NCI-H526 treated with DMSO at 0.1 percent for 48 hours (cell line): ENCODE results near the gene DLG2.
A peak's percentile ranks its signal among the peaks of the same experiment; 100 is the strongest.

ENCODE experiments used
- DNase-seq: peaks from one replicate; lab custom pipeline; 2025; lab: John Stamatoyannopoulos, UW

Gene DLG2

GRCh38 chr11:83921447-83922192, 1705.5 kb downstream of the DLG2 start:
- no peak for DNase-seq

DNA sequence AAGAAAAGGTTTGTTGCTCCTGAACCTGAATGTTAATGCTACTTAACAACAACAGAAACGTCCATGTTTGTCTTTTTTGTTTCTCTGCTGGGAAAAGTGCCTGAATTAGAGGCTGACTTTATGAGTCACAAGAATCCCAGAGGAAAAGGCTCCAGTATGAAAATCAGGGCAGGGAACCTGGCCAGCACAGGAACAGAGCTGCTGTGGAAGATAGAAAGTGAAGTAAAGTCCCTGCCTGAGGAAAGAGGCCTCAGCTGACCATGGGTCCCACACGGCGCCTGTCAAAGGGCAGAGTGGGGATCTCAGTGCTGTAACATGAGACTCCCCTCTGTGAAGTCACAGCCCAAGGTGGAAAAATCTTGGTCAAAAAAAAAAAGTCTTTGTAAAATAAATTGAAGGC, 1708.7 kb downstream of the DLG2 start:
- DNase-seq = no peak

- DNase-seq = no peak
Observed at GRCh38 chr11:83914995-83915394, 1712.1 kb downstream of the DLG2 start.

- peak; percentile 79 for DNase-seq
Observed at GRCh38 chr11:83909579-83910534, 1717.3 kb downstream of the DLG2 start.

GRCh38 chr11:83908298-83908856, 1718.8 kb downstream of the DLG2 start:
- no peak for DNase-seq

GRCh38 chr11:83895516-83895915, 1731.6 kb downstream of the DLG2 start:
- no peak for DNase-seq

- no peak for DNase-seq
Observed at GRCh38 chr11:83881428-83881827, 1745.7 kb downstream of the DLG2 start.

- no peak for DNase-seq
Observed at GRCh38 chr11:83871054-83871453, 1756.1 kb downstream of the DLG2 start.

DNA sequence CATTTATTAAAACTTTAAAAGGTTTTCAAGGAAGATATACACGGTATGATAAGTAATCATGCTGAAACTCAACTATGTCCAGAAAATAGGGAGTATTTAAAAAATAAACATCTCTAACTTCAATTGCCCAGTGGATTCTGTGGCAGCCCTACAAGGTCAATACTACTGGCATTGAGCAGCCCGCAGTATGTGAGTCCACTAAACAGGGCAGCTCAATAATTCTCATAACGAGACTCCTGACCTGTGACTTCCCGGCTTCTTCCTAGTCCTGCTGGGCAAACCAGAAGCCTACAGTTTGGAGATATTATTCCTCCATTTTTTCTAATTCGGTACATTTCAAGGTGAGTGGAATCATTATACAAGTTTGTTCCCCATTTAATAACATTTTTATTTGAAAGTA, 1760.5 kb downstream of the DLG2 start:
- DNase-seq = no peak

- DNase-seq = no peak
Observed at GRCh38 chr11:83865636-83866461, 1761.3 kb downstream of the DLG2 start.

DNA sequence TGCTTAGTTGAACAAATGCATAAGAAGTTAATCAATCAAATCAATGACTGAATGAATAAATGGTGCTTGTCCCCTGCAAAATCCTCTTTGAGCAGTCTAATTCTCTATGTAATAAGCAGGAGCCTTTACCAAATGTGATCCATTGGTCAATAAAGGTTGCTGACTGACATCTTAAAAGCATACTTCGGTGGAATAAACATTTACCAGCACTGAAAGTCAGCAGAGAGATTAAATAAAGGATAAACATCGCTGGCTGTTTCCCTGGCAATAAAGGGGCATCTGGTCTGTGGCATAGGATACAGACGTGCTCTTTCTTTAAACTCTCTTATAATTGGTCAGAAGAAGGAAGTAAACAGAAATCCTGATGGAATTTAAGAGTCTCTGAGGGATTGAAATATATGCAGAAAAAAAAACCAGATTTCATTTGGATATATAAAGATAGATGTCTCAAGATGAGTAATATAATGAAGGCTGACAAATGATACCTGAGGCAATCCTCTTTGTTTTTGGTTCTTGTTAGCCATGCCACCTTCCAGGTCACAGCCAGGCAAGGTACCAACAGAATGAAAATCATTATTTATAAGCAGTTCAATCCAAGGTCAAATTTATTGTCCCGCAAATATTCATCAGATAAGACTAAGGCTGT, 1762.6 kb downstream of the DLG2 start:
- DNase-seq = no peak

GRCh38 chr11:83863272-83863671, 1763.9 kb downstream of the DLG2 start:
- DNase-seq = no peak

DNA sequence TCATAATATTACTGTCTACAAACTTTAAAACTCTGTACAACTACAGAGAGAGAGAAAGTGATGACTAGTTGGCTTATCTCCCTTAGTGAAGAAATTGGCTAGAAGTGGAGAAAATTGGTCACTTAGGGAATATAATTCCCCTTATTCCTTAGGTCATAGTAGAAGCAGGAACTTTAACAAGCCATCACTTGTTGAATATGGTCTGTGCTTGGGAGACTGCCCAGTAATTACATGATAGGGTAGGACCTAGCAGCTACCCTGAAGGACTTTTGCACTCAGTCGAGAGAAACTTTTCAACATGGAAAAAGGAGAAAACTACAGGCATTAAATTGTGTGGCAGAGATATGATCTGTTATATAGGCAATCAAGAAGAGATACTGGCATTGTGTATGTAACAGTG, 1764.5 kb downstream of the DLG2 start:
- no peak for DNase-seq

GRCh38 chr11:83862033-83862432, 1765.1 kb downstream of the DLG2 start:
- no peak for DNase-seq

- DNase-seq = no peak
Observed at GRCh38 chr11:83858694-83859093, 1768.5 kb downstream of the DLG2 start.

GRCh38 chr11:83855237-83855636, 1771.9 kb downstream of the DLG2 start:
- DNase-seq = no peak

GRCh38 chr11:83852775-83853442, 1774.2 kb downstream of the DLG2 start:
- DNase-seq = no peak

- DNase-seq = no peak
Observed at GRCh38 chr11:83852012-83852411, 1775.1 kb downstream of the DLG2 start.

DNA sequence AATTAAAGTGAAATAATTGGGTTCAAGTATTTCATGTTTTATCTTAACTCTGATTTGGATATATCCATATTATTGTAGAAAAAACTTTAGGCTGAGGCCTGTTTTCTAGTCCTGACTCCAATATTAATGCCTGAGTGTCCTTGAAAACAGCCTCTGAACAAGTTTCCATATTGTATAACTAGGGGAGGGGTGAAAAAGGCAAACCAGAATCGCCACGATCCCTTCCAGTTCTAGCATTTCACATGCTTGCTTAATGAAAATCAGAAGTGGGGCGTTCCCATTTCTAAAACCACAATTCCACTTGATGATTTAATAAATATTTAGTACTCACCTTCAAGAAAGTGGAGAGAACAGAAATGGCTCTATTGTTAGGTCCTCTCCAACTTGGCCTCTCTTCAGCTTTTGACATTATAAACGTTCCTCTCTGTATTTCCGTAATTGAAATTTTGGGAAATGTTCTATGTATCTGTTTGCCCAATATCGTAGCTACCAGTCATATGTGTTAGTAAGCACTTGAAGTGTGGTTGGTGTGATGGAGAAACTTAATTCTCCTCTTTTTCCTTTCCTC, 1779.6 kb downstream of the DLG2 start:
- DNase-seq = no peak

DNA sequence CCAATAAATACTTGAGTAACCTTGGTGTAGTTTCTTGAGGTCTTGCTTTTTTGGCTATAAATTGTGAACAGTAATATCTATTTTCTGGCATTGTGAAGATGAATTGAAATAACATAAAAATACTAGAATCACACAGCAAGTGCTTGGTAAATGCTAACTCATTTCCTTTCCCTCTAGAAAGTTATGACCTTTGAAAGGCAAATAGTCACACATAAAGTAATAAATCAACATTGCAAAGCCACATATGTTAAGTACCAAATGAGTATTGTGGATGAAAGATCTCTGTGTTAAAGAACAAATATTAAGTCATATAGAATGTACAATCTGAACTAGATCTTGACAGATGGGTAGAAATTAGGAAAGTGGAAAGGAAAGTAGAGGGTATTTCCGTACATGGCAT, 1781.3 kb downstream of the DLG2 start:
- no peak for DNase-seq

DNA sequence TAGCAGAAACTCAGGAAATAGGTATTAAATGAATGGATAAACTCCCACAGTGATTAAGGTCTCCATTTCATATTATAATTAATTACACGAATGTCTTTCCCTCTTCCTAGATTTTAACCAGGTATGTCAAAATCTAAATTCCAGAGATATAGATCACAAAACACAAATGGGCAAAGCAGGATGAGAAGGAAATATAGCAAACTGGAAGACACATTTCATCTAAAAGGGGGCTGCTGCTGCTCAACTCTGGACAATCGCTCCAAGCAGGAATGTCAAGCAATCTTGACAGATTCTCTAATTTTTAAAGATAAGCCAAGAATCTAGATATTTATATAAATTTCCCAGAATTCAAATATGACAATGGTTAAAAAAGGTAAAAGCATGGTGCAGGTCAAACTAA, 1786.8 kb downstream of the DLG2 start:
- no peak for DNase-seq
